Activated naive CD4-positive, alpha-beta T cell treated with anti-CD3 and anti-CD28 coated beads for 36 hours (primary cell): ENCODE results near the gene EIF4E2. TPM values are rescaled to one million over a fixed set of nuclear protein-coding genes. Genes with fewer than 3 reads are reported as not detected.

ENCODE experiments used
- CTCF ChIA-PET: fragments of 350-600 bp; sonication (Branson Sonifier 250); formaldehyde crosslinking; loops from one replicate; lab custom pipeline; 2021; ENCODE audit warnings: antibody characterized with exemption; lab: Charles Lee
- DNase-seq: peaks from one replicate; pipeline ENCODE4 v3.0.0-alpha.2; 2020
- H3K27ac Mint-ChIP-seq: one replicate; pipeline ENCODE4 v1.8.0; 2021; ENCODE audit warnings: mild to moderate bottlenecking, mixed read lengths
- H3K27me3 Mint-ChIP-seq: one replicate; pipeline ENCODE4 v1.8.0; 2021; ENCODE audit warnings: low read depth, mixed read lengths
- H3K36me3 Mint-ChIP-seq: one replicate; pipeline ENCODE4 v1.8.0; 2021; ENCODE audit warnings: low read depth, mixed read lengths
- H3K4me1 Mint-ChIP-seq: one replicate; pipeline ENCODE4 v1.8.0; 2021; ENCODE audit warnings: low read depth, mixed read lengths
- H3K4me3 Mint-ChIP-seq: one replicate; pipeline ENCODE4 v1.8.0; 2021; ENCODE audit warnings: mild to moderate bottlenecking, moderate library complexity, mixed read lengths
- H3K9me3 Mint-ChIP-seq: one replicate; pipeline ENCODE4 v1.8.0; 2021; ENCODE audit warnings: mixed read lengths
- intact Hi-C: fragments of 100-400 bp; cut with micrococcal nuclease; formaldehyde crosslinking; loops from one replicate; pipeline ENCODE4 v1.15.1; 2023
- total RNA-seq, 2 experiments: library from RNA; stranded (reverse); gene quantifications; one replicate each; pipeline ENCODE4 v1.2.3, GENCODE V29; 2021

The EIF4E2 gene
- total RNA-seq, 2 experiments from 2014 or later = 46.6 to 54.1 TPM

DNA sequence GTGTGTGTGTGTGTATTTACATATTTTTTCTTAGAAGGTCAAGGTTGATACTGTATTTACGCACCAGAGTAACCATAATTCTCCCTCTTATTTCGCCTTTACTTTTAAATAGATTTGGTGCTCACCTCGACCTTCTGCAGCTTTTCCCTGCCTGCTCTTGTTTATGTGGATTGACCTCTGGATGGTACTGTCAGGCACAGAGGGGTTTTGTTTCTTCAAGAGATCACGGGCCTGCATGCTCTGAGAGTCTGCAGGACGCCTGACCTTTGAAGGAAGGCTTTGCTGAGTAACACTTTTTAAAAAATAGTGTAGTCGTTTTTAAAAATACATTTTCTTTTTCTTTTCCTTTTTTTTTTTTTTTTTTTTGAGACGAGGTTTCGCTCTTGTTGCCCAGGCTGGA lies 64.8 kb downstream of the EIF4E2 start:
- Mint-ChIP-seq H3K4me3 (no peak overlapping the region), H3K27me3 (no peaks in the 10 kb centered on the region), H3K9me3 (no peaks in the 10 kb centered on the region), H3K36me3 (no peaks in the 10 kb centered on the region), H3K4me1 (no peaks in the 10 kb centered on the region), H3K27ac (no peak overlapping the region)
- no peak for DNase-seq
- CTCF ChIA-PET = no interaction called here
- intact Hi-C loops = no loop called here

Other genes with a start within 250 kb of the EIF4E2 start
- not detected for gene ALPP, start 171.9 kb upstream of the EIF4E2 start, total RNA-seq
- not detected for gene ALPG, start 143.8 kb upstream of the EIF4E2 start, total RNA-seq
- not detected for gene ALPI, start 94.5 kb upstream of the EIF4E2 start, total RNA-seq
- under 1 TPM in 1 of 2 experiments, not detected in 1; 0.12 TPM for gene ECEL1, start 62.9 kb upstream of the EIF4E2 start, total RNA-seq
- gene PRSS56, start 30.3 kb upstream of the EIF4E2 start, total RNA-seq = not detected
- not detected for gene CHRND, start 24.5 kb upstream of the EIF4E2 start, total RNA-seq
- not detected for gene CHRNG, start 11.0 kb upstream of the EIF4E2 start, total RNA-seq
- gene TIGD1, start 132 bp upstream of the EIF4E2 start, total RNA-seq = 1 to 10 TPM; 7.7 to 8.3 TPM
- gene EFHD1, start 82.9 kb downstream of the EIF4E2 start, total RNA-seq = 1 to 10 TPM; 1.3 to 2.0 TPM
- 10 to 100 TPM; 49.7 to 52.8 TPM for gene GIGYF2, start 146.6 kb downstream of the EIF4E2 start, total RNA-seq
- gene KCNJ13, start 225.9 kb downstream of the EIF4E2 start, total RNA-seq = not detected